ENCODE results near the gene C9orf78. TPM values are rescaled to one million over a fixed set of nuclear protein-coding genes. Genes with fewer than 3 reads are reported as not detected.
A peak's percentile ranks its signal among the peaks of the same experiment; 100 is the strongest.

C9orf78 gene
- total RNA-seq, 1 donor from 2014 or later: 32.9 TPM

DNA sequence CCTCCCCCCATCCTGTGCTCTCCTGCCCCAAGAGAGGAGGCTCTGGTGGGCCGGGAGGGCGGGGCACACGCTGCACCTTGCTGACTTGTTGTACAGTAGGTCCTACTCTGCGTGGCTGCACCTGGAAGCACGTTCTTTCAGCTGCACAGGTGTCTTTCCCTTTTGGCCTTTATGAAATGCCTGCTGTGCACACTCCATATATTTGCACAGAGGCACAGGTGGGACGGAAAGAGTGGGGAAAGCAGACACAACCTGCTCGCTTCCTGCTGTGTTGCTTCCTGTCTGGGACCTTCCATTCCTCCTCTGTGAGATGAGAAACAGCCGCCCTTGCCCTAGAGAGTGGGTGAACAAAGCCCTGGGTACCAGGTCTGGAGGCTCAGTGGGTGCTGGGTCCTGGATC, 5.0 kb upstream of the C9orf78 start:
- H3K9me3 ChIP-seq (ENCODE audit: control insufficient read depth in 3 of 3, low read length in 3 of 3): no peaks in the 10 kb centered on the region
- H3K27me3 ChIP-seq (ENCODE audit: control insufficient read depth in 3 of 3, insufficient read depth in 3 of 3, low read length in 3 of 3): no peaks in the 10 kb centered on the region
- peaks cover 4 to 12% (median 7%) of the 10 kb centered on the region in 3 donors for H3K36me3 ChIP-seq (ENCODE audit: control insufficient read depth in 3 of 3, insufficient read depth in 3 of 3, low read length in 3 of 3)
- H3K9ac ChIP-seq (ENCODE audit: low read depth in 1 of 3, low read length in 3 of 3): no peak overlapping the region
- H3K4me1 ChIP-seq (ENCODE audit: control insufficient read depth in 3 of 3, insufficient read depth in 3 of 3, low read length in 3 of 3): peaks cover 13 to 28% (median 16%) of the 10 kb centered on the region in 3 donors
- no peak overlapping the region for H3K4me3 ChIP-seq (ENCODE audit: low read length in 3 of 3)
- no peak overlapping the region for H3K27ac ChIP-seq (ENCODE audit: low read depth, low read length)

DNA sequence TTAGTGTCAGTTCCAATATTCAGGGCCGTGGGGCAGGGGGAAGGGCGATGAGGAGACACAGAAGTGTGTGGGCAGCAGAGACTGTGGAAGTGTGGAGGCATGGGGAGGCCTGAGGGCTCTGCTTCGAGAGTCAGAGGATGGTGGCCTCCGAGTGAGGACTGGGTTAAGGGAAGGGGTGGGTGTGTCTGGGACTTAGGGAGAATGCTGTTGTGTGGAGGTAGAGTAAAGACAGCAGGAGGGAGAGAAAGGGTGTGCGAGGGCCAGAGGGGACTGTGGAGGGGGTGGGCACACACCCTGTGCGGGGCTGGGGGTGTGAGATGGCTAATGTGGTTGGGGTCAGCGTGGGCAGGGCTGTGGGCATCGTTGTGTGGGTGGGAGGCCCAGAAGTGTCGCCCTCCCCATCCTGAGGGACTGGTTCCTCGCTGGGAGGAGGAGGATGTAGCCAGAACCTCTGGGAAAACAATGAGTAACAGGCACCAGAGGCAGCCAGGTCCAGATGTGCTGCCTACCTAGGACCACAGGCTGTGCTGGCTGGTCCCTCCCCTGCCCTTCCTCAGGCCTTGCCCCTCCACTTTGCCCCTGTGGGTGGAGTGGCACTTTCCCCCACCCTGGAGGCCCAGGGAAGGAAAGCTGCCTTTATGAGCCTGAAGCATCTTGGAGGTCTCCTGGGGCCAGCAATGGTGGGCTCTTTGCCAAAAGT, 4.4 kb upstream of the C9orf78 start:
- no peaks in the 10 kb centered on the region for H3K27me3 ChIP-seq (ENCODE audit: control insufficient read depth in 3 of 3, insufficient read depth in 3 of 3, low read length in 3 of 3)

GRCh38 chr9:129838707-129839259, 3.7 kb upstream of the C9orf78 start:
- Histone ChIP-seq H3K36me3 (ENCODE audit: control insufficient read depth in 3 of 3, insufficient read depth in 3 of 3, low read length in 3 of 3) (peaks cover 7 to 12% (median 8%) of the 10 kb centered on the region in 3 donors), H3K27me3 (ENCODE audit: control insufficient read depth in 3 of 3, insufficient read depth in 3 of 3, low read length in 3 of 3) (no peaks in the 10 kb centered on the region), H3K9me3 (ENCODE audit: control insufficient read depth in 3 of 3, low read length in 3 of 3) (no peaks in the 10 kb centered on the region), H3K9ac (ENCODE audit: low read depth in 1 of 3, low read length in 3 of 3) (peak overlapping the region in 1 of 3 donors; percentile 1), H3K4me3 (ENCODE audit: low read length in 3 of 3) (no peak overlapping the region), H3K27ac (ENCODE audit: low read depth, low read length) (no peak overlapping the region), H3K4me1 (ENCODE audit: control insufficient read depth in 3 of 3, insufficient read depth in 3 of 3, low read length in 3 of 3) (peaks cover 22 to 39% (median 24%) of the 10 kb centered on the region in 3 donors)

More for the DNA sequence above, 4.4 kb upstream of the C9orf78 start:
- H3K4me3 ChIP-seq (ENCODE audit: low read length in 3 of 3): no peak overlapping the region
- no peak overlapping the region for H3K27ac ChIP-seq (ENCODE audit: low read depth, low read length)
- H3K4me1 ChIP-seq (ENCODE audit: control insufficient read depth in 3 of 3, insufficient read depth in 3 of 3, low read length in 3 of 3): peaks cover 17 to 33% (median 18%) of the 10 kb centered on the region in 3 donors
- H3K9me3 ChIP-seq (ENCODE audit: control insufficient read depth in 3 of 3, low read length in 3 of 3): no peaks in the 10 kb centered on the region
- H3K36me3 ChIP-seq (ENCODE audit: control insufficient read depth in 3 of 3, insufficient read depth in 3 of 3, low read length in 3 of 3): peaks cover 7 to 12% (median 8%) of the 10 kb centered on the region in 3 donors
- H3K9ac ChIP-seq (ENCODE audit: low read depth in 1 of 3, low read length in 3 of 3): peak overlapping the region in 1 of 3 donors; percentile 1

- H3K9ac ChIP-seq (ENCODE audit: low read depth in 1 of 3, low read length in 3 of 3): peak overlapping the region; percentile 85 to 95 (median 91)
- H3K27me3 ChIP-seq (ENCODE audit: control insufficient read depth in 3 of 3, insufficient read depth in 3 of 3, low read length in 3 of 3): no peaks in the 10 kb centered on the region
- peaks cover 22 to 41% (median 24%) of the 10 kb centered on the region in 3 donors for H3K4me1 ChIP-seq (ENCODE audit: control insufficient read depth in 3 of 3, insufficient read depth in 3 of 3, low read length in 3 of 3)
- H3K27ac ChIP-seq (ENCODE audit: low read depth, low read length): peak overlapping the region; percentile 81
- peak overlapping the region; percentile 82 to 99 (median 91) for H3K4me3 ChIP-seq (ENCODE audit: low read length in 3 of 3)
- no peaks in the 10 kb centered on the region for H3K9me3 ChIP-seq (ENCODE audit: control insufficient read depth in 3 of 3, low read length in 3 of 3)
- peaks cover 15 to 26% (median 25%) of the 10 kb centered on the region in 3 donors for H3K36me3 ChIP-seq (ENCODE audit: control insufficient read depth in 3 of 3, insufficient read depth in 3 of 3, low read length in 3 of 3)
Observed at GRCh38 chr9:129836311-129837007, 1.4 kb upstream of the C9orf78 start.

GRCh38 chr9:129835860-129836223, 767 bp upstream of the C9orf78 start:
- Histone ChIP-seq H3K27me3 (ENCODE audit: control insufficient read depth in 3 of 3, insufficient read depth in 3 of 3, low read length in 3 of 3) (no peaks in the 10 kb centered on the region), H3K4me1 (ENCODE audit: control insufficient read depth in 3 of 3, insufficient read depth in 3 of 3, low read length in 3 of 3) (peaks cover 22 to 41% (median 24%) of the 10 kb centered on the region in 3 donors), H3K9me3 (ENCODE audit: control insufficient read depth in 3 of 3, low read length in 3 of 3) (no peaks in the 10 kb centered on the region), H3K9ac (ENCODE audit: low read depth in 1 of 3, low read length in 3 of 3) (peak overlapping the region; percentile 85 to 95 (median 91)), H3K4me3 (ENCODE audit: low read length in 3 of 3) (peak overlapping the region; percentile 82 to 99 (median 91)), H3K36me3 (ENCODE audit: control insufficient read depth in 3 of 3, insufficient read depth in 3 of 3, low read length in 3 of 3) (peaks cover 16 to 30% (median 28%) of the 10 kb centered on the region in 3 donors), H3K27ac (ENCODE audit: low read depth, low read length) (peak overlapping the region; percentile 81)

GRCh38 chr9:129834489-129835127, 467 bp downstream of the C9orf78 start:
- Histone ChIP-seq H3K4me3 (ENCODE audit: low read length in 3 of 3) (peak overlapping the region; percentile 91 to 100 (median 99)), H3K9ac (ENCODE audit: low read depth in 1 of 3, low read length in 3 of 3) (peak overlapping the region; percentile 91 to 95 (median 94)), H3K9me3 (ENCODE audit: control insufficient read depth in 3 of 3, low read length in 3 of 3) (no peaks in the 10 kb centered on the region), H3K4me1 (ENCODE audit: control insufficient read depth in 3 of 3, insufficient read depth in 3 of 3, low read length in 3 of 3) (peaks cover 22 to 39% (median 23%) of the 10 kb centered on the region in 3 donors), H3K36me3 (ENCODE audit: control insufficient read depth in 3 of 3, insufficient read depth in 3 of 3, low read length in 3 of 3) (peaks cover 26 to 40% (median 37%) of the 10 kb centered on the region in 3 donors), H3K27me3 (ENCODE audit: control insufficient read depth in 3 of 3, insufficient read depth in 3 of 3, low read length in 3 of 3) (no peaks in the 10 kb centered on the region), H3K27ac (ENCODE audit: low read depth, low read length) (peak overlapping the region; percentile 81)

DNA sequence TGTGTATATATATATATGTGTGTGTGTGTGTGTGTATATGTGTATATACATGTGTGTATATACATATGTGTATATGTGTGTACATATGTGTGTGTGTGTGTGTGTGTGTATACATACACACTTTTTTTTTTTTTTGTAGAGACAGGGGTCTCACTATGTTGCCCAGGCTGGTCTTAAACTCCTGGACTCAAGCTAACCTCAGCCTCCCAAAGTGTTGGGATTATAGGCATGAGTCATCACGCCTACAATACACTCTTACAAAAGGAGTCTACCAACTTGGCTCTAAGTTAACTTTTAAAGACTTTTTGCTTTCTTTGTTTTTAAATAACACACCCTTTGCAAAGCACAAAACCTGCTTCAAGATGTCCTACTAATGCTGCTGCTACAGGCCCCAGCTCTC, 2.1 kb downstream of the C9orf78 start:
- H3K36me3 ChIP-seq (ENCODE audit: control insufficient read depth in 3 of 3, insufficient read depth in 3 of 3, low read length in 3 of 3): peaks cover 36 to 51% (median 51%) of the 10 kb centered on the region in 3 donors

GRCh38 chr9:129828969-129829368, 6.1 kb downstream of the C9orf78 start:
- Histone ChIP-seq H3K27me3 (ENCODE audit: control insufficient read depth in 3 of 3, insufficient read depth in 3 of 3, low read length in 3 of 3) (no peaks in the 10 kb centered on the region), H3K27ac (ENCODE audit: low read depth, low read length) (no peak overlapping the region), H3K36me3 (ENCODE audit: control insufficient read depth in 3 of 3, insufficient read depth in 3 of 3, low read length in 3 of 3) (peaks cover 28 to 51% (median 48%) of the 10 kb centered on the region in 3 donors), H3K9me3 (ENCODE audit: control insufficient read depth in 3 of 3, low read length in 3 of 3) (no peaks in the 10 kb centered on the region), H3K4me1 (ENCODE audit: control insufficient read depth in 3 of 3, insufficient read depth in 3 of 3, low read length in 3 of 3) (peaks cover 0 to 3% (median 1%) of the 10 kb centered on the region in 3 donors), H3K9ac (ENCODE audit: low read depth in 1 of 3, low read length in 3 of 3) (no peak overlapping the region), H3K4me3 (ENCODE audit: low read length in 3 of 3) (no peak overlapping the region)

More for the DNA sequence above, 2.1 kb downstream of the C9orf78 start:
- Histone ChIP-seq H3K9ac (ENCODE audit: low read depth in 1 of 3, low read length in 3 of 3) (no peak overlapping the region), H3K9me3 (ENCODE audit: control insufficient read depth in 3 of 3, low read length in 3 of 3) (no peaks in the 10 kb centered on the region), H3K4me3 (ENCODE audit: low read length in 3 of 3) (no peak overlapping the region), H3K4me1 (ENCODE audit: control insufficient read depth in 3 of 3, insufficient read depth in 3 of 3, low read length in 3 of 3) (peaks cover 21 to 29% (median 22%) of the 10 kb centered on the region in 3 donors), H3K27me3 (ENCODE audit: control insufficient read depth in 3 of 3, insufficient read depth in 3 of 3, low read length in 3 of 3) (no peaks in the 10 kb centered on the region), H3K27ac (ENCODE audit: low read depth, low read length) (no peak overlapping the region)

DNA sequence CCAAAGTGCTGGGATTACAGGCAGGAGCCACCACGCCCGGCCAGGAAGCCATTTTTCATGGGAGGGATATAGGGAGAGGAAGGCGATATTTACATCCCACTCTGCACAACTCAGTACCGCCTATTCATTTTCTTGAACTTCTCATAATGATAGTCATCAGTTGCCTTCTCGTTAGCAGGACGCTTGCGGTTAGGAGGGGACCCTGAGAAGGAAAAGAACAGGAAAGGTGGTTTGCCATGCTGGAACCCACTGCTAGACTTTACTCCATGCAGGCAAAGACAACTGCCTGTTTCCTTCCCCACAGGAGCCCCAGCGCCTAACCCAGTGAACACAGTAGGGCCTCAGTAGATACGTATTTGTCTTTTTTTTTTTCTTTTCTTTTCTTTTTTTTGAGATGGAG, 7.0 kb downstream of the C9orf78 start:
- Histone ChIP-seq H3K9me3 (ENCODE audit: control insufficient read depth in 3 of 3, low read length in 3 of 3) (no peaks in the 10 kb centered on the region), H3K4me1 (ENCODE audit: control insufficient read depth in 3 of 3, insufficient read depth in 3 of 3, low read length in 3 of 3) (peaks cover 1 to 2% (median 2%) of the 10 kb centered on the region in 3 donors), H3K27ac (ENCODE audit: low read depth, low read length) (no peak overlapping the region), H3K27me3 (ENCODE audit: control insufficient read depth in 3 of 3, insufficient read depth in 3 of 3, low read length in 3 of 3) (no peaks in the 10 kb centered on the region), H3K36me3 (ENCODE audit: control insufficient read depth in 3 of 3, insufficient read depth in 3 of 3, low read length in 3 of 3) (peaks cover 24 to 48% (median 43%) of the 10 kb centered on the region in 3 donors), H3K4me3 (ENCODE audit: low read length in 3 of 3) (no peak overlapping the region), H3K9ac (ENCODE audit: low read depth in 1 of 3, low read length in 3 of 3) (no peak overlapping the region)
